ENCODE data around the gene PALD1.

PALD1 gene

GRCh38 chr10:70568113-70568512, 89.5 kb downstream of the PALD1 start:
- POLR2A ChIA-PET, result no interaction called here
- CTCF ChIA-PET, result interaction anchor here (1.2 kb wide), 1 partner anchor 14 kb away, joined by 4 read pairs; no protein-coding TSS in a partner anchor
- TF ChIP-seq CTCF (IDR thresholded peaks at IDR 0.05; ENCODE audit: control extremely low read depth, extremely low read depth, low read depth, missing control alignments), result no peak
- DNase-seq (ENCODE audit: extremely low spot score), result no peak

GRCh38 chr10:70568781-70569495, 90.4 kb downstream of the PALD1 start:
- no peak for DNase-seq (ENCODE audit: extremely low spot score)
- TF ChIP-seq CTCF (IDR thresholded peaks at IDR 0.05; ENCODE audit: control extremely low read depth, extremely low read depth, low read depth, missing control alignments), result no peak
- POLR2A ChIA-PET, result no interaction called here
- CTCF ChIA-PET, result no interaction called here

- ChIA-PET CTCF (interaction anchor here (1.3 to 2.3 kb wide), 2 partner anchors 10 to 188 kb away, joined by 4 to 6 read pairs; no protein-coding TSS in a partner anchor), POLR2A (no interaction called here)
- no peak for TF ChIP-seq CTCF (IDR thresholded peaks at IDR 0.05; ENCODE audit: control extremely low read depth, extremely low read depth, low read depth, missing control alignments)
Measured at GRCh38 chr10:70571236-70571635, 92.7 kb downstream of the PALD1 start.

GRCh38 chr10:70571636-70572439, 93.3 kb downstream of the PALD1 start:
- no peak for TF ChIP-seq CTCF (IDR thresholded peaks at IDR 0.05; ENCODE audit: control extremely low read depth, extremely low read depth, low read depth, missing control alignments)
- CTCF ChIA-PET, result interaction anchor here (2.3 kb wide), 1 partner anchor 187 kb away, joined by 6 read pairs; no protein-coding TSS in a partner anchor
- DNase-seq (ENCODE audit: extremely low spot score), result no peak
- POLR2A ChIA-PET, result no interaction called here

More at GRCh38 chr10:70571236-70571635, 92.7 kb downstream of the PALD1 start:
- no peak for DNase-seq (ENCODE audit: extremely low spot score)

- ChIA-PET POLR2A (no interaction called here), CTCF (interaction anchor here (1.0 to 2.3 kb wide), 3 partner anchors 12 to 185 kb away, joined by 3 to 6 read pairs (median 4); no protein-coding TSS in a partner anchor)
- TF ChIP-seq CTCF (IDR thresholded peaks at IDR 0.05; ENCODE audit: control extremely low read depth, extremely low read depth, low read depth, missing control alignments), result no peak
- DNase-seq (ENCODE audit: extremely low spot score), result no peak
Measured at GRCh38 chr10:70573599-70574506, 95.3 kb downstream of the PALD1 start.

- POLR2A ChIA-PET, result no interaction called here
- no peak for DNase-seq (ENCODE audit: extremely low spot score)
Measured at GRCh38 chr10:70575486-70575873, 96.9 kb downstream of the PALD1 start.

More at GRCh38 chr10:70575486-70575873, 96.9 kb downstream of the PALD1 start:
- CTCF ChIA-PET, result interaction anchor here (0.7 to 2.1 kb wide), 3 partner anchors 10 to 25 kb away, joined by 3 to 6 read pairs (median 4); no protein-coding TSS in a partner anchor
- TF ChIP-seq CTCF (IDR thresholded peaks at IDR 0.05; ENCODE audit: control extremely low read depth, extremely low read depth, low read depth, missing control alignments), result no peak

Measured in GM10248 (cell line).